ENCODE measurements around the gene ETHE1.

ETHE1 gene

GRCh38 chr19:43489310-43489709, 37.7 kb downstream of the ETHE1 start:
- no peak for DNase-seq

DNA sequence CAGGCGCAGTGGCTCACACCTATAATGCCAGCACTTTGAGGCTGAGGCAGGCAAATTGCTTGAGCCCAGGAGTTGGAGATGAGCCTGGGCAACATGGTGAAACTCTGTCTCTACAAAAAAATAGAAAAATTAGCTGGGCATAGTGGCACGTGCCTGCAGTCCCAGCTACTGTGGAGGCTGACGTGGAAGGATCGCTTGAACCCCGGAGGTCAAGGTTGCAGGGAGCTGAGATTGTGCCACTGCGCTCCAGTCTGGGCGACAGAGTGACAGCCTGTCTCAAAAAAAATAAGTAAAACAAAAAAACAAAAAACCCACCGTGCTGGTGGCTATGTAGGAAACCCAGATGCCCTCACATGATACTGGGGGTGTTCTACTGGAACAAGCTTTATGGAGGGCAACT, 38.8 kb downstream of the ETHE1 start:
- no peak for DNase-seq

DNA sequence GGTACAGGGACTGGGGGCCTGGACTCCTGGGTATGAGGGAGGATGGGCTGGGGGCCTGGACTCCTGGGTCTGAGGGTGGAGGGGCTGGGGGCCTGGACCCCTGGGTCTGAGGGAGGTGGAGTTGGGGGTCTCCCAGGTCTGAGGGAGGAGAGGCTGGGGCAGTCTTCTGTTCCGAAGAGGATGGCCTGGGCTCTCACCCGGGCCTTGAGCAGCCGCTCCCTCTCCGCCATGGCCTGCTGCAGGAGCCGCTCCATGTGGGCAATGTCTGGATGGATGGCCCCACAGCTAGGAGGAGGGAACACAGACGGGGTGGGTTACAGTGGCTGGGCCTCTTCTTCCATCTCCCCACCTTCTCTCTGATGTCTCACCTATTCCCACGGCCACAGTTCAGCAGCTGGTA, 40.6 kb downstream of the ETHE1 start:
- DNase-seq = no peak

GRCh38 chr19:43485951-43486350, 41.0 kb downstream of the ETHE1 start:
- no peak for DNase-seq

- DNase-seq = no peak
Observed at GRCh38 chr19:43483281-43483680, 43.7 kb downstream of the ETHE1 start.

GRCh38 chr19:43482193-43482592, 44.8 kb downstream of the ETHE1 start:
- DNase-seq = no peak

GRCh38 chr19:43481701-43482100, 45.3 kb downstream of the ETHE1 start:
- DNase-seq = no peak

DNA sequence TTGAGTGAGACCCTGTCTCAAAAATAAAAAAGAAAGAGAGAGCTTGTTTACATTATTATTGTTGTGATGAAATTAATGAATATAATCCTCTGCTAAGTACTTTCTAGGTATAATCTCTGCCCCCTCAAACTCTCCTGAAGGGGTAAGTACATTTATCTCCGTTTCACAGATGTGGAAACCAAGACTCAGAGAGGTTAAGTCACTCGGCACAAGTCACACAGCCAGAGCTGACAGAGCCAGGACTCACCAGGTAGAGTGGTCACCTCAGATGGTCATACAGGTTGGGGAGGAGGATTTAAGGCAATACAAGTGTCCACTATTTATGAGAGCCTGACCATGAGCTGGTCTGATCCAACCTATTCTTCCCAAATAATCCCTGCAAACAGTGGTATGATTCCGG, 46.4 kb downstream of the ETHE1 start:
- no peak for DNase-seq

DNA sequence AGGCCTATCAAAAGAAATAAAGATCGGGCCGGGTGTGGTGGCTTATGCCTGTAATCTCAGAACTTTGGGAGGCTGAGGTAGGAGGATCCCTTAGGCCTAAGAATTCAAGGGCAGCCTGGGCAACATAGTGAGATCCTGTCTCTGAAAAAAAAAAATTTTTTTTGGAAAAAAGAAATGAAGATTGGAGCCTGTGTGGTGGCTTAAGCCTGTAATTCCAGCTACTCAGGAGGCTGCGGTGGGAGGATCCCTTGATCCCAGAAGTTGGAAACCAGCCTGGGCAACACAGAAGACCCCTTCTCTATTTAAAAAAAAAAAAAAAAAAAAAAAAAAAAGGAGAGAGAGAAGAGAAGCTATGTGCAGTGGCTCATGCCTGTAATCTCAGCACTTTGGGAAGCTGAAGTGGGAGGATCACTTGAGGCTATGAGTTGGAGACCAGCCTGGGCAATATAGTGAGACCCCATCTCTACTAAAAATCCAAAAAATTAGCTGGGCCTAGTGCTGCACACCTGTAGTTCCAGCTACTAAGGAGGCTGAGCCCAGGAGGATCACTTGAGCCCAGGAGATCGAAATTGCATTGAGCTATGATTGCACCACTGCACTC, 46.9 kb downstream of the ETHE1 start:
- DNase-seq = no peak

DNA sequence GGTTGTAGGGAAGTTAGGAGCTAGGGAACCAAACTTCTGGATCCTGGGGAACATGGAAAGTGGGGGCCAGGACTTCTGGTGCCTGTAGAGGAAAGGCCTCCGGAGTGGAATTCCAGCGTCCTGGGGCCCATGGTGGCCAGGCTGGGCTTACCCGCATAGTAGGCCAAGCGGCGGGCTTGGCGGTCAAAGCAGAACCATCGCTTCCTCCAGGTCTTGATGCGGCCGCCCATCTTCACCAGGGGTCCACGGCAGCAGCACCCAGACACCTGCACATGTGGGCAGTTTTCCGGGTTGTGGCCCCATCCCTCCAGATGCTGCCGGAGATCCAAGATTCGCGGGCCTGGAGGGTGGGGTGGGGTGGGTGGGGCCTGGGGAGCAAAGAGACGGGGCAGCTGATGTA, 47.8 kb downstream of the ETHE1 start:
- DNase-seq = no peak

GRCh38 chr19:43478323-43478722, 48.7 kb downstream of the ETHE1 start:
- DNase-seq = no peak

DNA sequence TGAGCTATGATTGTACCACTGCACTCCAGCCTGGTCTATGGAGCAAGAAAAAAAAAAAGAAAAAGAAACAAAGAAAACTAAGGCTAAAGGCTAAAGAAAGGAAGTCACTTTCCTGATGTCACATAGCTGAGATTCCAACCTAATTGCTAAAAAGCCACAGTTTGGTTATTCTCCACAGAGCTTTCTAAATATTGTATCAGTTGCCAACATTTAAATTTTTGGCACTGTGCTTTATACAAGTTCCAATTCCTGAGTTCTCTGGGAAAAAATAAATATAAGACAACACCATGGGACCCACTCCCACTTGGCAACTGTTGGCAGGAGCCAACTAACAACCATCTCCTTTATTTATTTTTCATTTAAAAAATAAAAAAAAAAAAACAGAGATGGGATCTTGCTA, 50.4 kb downstream of the ETHE1 start:
- no peak for DNase-seq

DNA sequence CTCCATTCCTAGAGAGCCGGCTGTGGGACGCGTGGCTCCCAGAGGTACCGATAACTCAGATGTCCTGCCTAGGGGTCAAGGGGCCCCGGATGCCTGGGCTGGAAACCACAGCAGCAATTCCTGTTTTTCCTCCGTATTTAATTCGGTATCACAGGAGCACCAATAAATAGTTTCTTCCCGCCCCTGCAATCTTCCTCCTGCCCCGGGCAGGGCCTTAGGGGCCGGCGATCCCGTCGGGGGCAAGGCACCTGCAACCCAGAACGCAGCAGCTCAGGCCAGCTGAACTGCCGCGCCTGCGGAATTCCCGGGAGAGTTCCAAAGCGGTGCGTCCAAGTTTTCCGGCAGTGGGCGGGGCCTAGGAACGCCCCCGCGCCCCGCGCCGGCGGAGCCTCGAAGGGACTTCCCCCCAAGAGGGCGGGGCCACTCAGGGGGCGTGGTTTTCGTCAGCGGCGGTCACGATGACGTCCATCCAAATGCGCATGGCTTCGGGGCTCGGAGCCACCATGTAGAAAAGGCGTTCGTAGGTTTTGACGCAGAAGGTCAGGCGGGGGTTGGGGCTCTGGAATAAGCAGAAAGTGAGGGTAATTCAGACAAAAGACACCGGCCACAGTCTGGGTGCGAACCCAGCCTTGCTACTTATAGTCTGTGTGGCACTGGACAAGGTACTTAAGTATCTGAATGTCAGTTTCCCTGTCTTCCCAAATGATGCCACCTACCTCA, 51.9 kb downstream of the ETHE1 start:
- DNase-seq = peak; percentile 97

GRCh38 chr19:43474487-43474886, 52.5 kb downstream of the ETHE1 start:
- DNase-seq = no peak

GRCh38 chr19:43471091-43471490, 55.9 kb downstream of the ETHE1 start:
- DNase-seq = no peak

- peak; percentile 26 for DNase-seq
Observed at GRCh38 chr19:43470288-43470687, 56.7 kb downstream of the ETHE1 start.

DNA sequence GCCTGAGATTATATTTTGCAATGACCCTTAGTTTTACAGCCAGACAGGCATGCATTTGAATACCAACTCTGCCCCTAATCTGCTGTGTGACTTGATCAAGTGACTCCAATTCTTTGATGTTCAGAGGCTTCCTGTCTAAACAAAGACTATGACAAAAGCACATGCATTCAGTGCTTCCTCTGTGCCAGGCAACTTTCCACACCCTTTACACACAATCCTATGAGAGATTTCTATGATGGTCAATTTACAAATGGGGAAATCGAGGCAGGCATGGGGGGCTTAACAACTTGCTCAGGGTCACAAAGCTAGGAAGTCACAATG, 57.9 kb downstream of the ETHE1 start:
- DNase-seq = no peak

- no peak for DNase-seq
Observed at GRCh38 chr19:43468354-43469159, 58.4 kb downstream of the ETHE1 start.

DNA sequence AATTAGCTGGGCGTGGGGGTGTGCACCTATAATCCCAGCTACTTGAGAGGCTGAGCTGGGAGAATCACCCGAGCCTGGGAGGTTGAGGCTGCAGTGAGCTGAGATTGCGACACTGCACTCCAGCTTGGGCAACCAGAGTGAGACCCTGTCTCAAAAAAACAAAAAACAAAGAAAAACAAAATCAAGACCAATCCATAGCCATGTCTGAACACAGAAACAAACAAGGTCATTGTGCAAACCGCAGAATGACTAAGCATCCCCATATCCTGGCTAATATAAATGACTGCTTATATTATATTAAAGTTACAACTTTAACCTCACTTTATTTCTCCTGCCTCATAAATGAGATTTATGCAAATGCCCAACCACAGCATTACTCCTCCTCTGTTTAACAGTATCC, 59.3 kb downstream of the ETHE1 start:
- DNase-seq = no peak

DNA sequence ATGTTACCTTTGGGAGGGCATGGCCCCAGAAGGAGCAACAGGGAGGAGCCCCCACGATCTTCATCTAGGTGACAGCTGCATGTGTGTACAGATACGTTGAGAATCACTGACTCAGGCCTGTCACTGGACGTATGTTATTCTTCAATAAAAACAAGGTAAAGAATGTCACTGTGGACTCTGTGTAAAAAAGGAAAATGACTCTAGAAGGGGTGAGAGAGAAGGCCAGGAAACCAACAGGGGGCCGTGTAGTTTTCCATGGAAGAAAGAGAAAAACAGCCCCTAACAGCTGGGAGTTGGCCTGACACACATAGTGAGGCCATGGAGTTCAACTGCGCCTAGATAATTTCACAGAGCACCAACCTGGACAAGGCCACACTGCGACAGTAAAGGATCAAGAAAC, 59.7 kb downstream of the ETHE1 start:
- DNase-seq = no peak

- no peak for DNase-seq
Observed at GRCh38 chr19:43466793-43467192, 60.2 kb downstream of the ETHE1 start.

GRCh38 chr19:43465468-43466120, 61.4 kb downstream of the ETHE1 start, which contains the start of gene LYPD3:
LYPD3 (minus strand) TSS chr19:43465608; CDS start chr19:43465571, 37 bp downstream.
- no peak for DNase-seq

DNA sequence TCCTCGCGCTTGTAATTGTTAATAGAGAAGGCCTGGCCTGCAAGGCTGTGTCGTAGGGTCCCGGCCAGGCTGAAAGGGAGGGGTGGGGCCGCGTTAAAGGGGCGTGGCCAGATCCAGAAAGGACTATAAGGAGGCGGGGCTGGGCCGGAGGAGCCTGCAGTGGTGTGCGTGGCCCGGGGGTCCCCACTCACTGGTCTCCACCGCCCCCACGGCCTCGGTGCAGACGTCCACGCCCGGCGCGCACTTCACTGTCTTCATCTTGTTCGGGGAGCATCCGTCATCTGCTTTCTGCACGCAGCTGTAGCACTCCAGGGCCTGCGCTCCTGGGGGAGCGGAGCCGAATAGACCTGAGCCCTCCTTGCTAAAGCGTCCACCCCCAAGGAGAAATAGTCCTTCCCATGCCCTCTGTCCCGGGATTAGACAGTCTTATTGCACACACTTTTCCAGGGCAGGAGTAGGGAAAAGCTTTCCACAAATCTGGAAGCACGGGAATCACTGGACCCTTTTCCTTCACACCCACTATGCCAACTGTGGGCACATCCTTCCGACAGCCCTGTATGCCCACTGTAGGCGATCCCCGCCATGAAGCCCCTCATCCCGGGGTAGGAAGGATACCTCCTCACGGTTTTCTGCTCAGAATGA, 62.7 kb downstream of the ETHE1 start:
- no peak for DNase-seq
